HG02852 (cell line): Measurements from ENCODE around the gene ZNF541.
A peak's percentile ranks its signal among the peaks of the same experiment; 100 is the strongest.

ENCODE experiments used
- ATAC-seq: cut with Tn5 transposase; IDR thresholded peaks from one replicate; pipeline ENCODE4 v1.9.1; 2021; ENCODE audit warnings: mild to moderate bottlenecking, moderate library complexity; ENCODE audit not compliant: unreplicated experiment

Gene ZNF541, protein sequence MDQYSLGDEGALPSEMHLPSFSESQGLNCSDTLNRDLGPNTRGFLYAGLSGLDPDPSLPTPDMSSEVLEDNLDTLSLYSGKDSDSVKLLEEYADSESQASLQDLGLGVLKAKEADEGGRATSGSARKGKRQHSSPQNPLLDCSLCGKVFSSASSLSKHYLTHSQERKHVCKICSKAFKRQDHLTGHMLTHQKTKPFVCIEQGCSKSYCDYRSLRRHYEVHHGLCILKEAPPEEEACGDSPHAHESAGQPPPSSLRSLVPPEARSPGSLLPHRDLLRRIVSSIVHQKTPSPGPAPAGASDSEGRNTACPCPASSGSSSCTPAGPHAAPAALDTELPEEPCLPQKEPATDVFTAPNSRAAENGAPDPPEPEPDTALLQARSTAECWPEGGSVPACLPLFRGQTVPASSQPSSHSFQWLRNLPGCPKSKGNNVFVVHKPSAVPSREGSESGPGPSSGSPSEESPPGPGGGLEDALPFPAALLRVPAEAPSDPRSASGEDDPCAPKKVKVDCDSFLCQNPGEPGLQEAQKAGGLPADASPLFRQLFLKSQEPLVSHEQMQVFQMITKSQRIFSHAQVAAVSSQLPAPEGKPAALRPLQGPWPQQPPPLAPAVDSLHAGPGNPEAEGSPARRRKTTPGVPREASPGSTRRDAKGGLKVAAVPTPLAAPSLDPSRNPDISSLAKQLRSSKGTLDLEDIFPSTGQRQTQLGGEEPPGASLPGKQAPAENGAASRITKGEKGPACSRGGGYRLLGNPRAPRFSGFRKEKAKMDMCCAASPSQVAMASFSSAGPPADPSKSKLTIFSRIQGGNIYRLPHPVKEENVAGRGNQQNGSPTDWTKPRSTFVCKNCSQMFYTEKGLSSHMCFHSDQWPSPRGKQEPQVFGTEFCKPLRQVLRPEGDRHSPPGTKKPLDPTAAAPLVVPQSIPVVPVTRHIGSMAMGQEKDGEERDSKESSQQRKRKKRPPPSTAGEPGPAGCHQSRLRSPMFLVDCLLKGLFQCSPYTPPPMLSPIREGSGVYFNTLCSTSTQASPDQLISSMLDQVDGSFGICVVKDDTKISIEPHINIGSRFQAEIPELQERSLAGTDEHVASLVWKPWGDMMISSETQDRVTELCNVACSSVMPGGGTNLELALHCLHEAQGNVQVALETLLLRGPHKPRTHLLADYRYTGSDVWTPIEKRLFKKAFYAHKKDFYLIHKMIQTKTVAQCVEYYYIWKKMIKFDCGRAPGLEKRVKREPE (N-terminal part only)

DNA sequence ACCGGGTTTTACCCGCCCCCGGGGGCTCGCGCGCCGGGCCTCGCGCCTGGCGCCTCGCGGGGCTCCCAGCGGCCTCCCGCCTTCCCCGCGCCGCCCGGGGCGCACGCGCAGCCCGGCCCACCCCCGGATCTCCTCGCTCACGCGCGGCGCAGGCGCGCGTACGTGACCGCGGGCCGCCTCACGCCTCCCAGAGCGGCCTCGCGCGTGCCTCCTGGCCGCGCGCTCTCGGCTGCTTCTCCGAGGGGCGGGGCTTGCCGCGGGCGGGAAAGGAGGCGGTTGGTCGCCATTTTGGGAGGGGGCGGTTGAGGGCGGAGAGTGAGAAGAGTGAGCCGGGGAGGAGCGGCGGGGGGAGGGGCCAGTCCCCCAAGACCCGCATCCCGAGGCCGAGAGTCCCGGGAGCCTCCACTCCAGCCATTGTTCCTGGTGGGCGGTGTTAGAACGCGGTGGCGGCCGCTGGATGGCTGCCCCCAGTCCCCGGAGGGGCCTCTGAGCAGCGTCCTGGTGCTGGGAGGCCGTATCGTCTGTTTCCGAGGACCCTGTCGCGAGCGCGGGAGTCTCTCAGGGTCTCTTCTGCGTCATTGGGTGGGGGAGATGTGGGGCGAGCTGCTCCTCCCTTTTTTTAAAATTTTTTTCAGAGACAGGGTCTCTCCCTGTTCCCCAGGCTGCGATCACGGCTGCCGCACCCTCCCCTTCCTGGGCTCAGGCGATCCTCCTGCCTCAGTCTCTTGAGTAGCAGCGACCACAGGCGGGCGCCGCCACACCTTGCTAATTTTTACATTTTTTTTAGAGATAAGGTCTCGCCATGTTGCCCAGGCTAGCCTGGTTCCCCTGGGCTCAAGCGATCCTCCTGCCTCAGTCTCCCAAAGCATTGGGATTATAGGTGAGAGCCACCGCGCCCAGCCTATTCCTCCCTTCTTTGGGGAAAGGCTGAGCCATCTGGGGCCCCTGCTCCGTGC lies at the start of gene ZNF541:
Gene ZNF541 (minus strand): TSS at position 78 of the 956 bp plus-strand sequence. CDS start 17,292 bp downstream, outside the sequence.
- ATAC-seq, result no peak

DNA sequence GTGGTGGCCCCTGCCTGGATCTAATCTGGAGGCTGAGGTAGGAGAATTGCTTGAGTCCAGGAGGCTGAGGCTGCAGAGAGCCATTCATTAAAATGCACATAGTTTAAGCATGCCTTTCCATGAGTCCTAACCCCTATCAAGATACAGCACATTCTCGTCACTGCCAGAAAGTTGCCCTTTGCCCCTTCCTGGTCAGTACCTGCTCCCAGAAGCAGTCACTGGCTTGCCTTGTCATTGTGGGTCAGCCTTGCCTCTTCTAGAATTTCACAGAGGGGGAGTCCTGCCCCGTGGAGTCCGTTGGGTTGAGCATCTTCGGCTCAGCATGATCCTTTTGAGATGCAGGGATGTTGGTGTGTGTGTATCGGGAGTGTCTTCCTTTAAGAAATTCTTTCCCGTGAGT lies 46.8 kb upstream of the ZNF541 start:
- ATAC-seq, result no peak

DNA sequence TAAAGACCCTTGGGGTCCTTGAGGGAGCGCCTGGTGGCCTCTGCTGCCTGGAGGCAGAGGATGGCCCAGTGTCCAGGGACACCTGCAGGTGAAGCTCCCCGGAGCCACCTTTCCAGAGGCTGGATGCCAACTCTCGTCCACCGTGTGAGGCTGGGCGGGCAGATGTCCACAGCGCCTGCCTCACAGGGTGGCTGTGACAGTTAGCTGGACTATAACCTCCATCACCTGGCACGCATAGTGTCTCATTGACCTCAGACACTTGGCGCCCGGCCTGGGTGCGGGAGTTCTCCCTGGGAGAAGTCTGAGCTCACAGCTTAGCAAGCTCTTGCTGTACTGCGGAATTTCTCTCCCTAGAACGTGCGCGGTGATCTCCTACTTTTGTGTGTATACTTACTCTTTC lies 45.8 kb upstream of the ZNF541 start:
- no peak for ATAC-seq

DNA sequence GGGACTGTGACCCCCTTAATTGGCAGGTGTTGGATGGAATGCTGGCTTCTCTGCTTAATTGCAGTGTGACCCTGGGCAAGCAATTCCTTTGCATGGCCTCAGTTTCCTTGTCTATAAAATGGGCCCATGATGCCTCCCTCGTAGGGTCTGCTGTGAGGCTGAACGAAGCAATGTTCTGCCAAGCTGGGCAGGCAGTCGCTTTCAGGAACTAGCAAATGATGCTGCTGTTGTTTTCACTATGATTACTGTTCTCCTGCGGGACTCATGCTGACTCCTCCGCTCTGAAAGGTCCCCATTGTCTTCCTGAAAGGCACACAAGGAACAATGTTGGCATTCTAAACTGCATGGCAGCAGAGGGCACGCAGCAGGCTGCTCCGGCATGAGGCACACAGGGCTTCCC lies 42.8 kb upstream of the ZNF541 start:
- ATAC-seq, result no peak

DNA sequence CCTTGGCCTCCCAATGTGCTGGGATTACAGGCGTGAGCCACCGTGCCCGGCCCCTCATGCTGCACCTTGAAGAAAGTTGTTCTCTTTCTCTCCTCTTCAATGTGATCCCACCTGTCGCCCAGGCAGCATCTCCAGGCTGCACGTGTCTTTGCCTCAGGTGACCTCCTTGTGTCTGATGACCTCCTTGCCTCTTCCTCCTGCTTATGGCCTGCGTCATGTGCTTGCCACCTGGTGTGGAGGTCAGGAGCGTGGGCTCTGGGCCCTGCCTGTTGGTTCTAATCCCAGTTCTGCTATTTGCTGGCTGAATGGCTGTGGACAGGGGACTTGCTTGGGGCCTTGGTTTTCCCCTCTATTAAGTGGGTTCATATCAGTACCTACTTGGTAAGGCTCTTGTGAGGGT lies 42.3 kb upstream of the ZNF541 start:
- ATAC-seq, result no peak

DNA sequence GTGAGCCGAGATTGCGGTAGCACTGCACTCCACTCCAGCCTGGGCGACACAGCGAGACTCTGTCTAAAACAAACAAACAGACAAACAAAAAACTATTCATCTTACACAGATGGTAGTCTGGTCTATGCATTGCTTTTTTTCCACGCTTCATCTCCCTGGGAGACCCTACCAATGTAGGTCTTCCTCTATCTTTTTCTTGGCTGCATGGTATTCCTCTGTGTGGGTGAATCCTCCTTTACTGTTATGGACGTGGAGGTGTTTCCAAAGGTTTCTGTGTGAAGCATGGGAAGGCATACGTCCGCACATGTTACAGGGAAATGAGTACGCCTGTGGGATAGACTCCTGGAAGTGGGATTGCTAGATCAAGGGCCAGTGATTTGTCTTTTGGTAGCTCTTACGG lies 41.6 kb upstream of the ZNF541 start:
- no peak for ATAC-seq

DNA sequence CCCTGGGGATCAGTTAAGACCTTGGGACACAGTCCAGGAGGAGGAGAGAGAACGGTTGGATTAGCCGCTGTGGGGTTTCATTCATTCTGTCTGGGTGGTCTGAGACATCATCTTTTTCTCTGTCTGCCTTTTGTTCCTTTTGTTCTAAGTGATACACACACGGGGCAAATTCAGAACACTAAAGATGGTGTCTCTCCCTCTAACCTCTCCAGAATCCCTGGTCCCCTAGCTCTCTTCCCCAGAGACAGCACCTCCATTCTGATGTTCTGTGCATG lies 41.0 kb upstream of the ZNF541 start:
- ATAC-seq, result no peak

DNA sequence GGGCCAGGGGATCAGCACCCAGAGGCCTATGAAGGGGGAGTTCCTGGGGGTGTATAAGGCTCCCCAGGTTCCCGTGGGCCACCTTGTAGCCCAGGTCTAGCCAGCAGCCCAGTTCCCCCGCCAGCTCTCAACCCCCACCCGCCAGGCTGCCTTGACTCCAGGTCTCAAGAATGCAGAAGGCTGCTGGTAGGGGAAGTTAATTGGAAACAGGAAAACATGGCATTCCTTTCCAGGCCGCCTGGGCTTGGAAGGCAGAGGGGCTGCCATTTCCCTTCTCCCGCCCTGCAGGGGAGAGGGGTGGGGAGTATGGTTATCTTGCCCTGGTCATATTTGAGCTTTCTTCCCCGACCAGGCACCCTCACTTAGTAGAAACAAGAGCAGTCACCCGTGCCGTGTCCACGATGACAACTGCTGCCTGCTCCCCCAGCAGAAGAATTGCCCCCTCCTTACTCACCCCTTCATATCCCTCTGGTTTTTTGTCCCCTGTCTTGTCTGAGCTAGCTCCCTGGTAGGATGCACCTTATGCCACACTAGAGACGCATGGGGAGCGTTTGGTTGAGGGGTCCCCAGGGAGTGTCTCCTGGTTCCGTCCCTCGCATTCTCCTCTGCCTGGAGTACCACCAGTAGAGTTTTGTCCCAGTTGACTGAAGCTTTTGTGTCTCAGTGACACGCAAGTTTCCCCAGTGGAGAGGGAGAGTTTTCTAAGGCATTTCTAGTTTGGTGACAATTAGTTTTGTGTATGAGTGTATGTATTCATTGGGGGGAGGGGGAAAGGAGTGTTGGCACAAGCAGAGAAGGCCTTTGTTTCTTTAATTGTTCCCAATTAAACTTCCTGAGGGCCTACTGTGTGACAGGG lies 40.4 kb upstream of the ZNF541 start:
- ATAC-seq, result no peak

DNA sequence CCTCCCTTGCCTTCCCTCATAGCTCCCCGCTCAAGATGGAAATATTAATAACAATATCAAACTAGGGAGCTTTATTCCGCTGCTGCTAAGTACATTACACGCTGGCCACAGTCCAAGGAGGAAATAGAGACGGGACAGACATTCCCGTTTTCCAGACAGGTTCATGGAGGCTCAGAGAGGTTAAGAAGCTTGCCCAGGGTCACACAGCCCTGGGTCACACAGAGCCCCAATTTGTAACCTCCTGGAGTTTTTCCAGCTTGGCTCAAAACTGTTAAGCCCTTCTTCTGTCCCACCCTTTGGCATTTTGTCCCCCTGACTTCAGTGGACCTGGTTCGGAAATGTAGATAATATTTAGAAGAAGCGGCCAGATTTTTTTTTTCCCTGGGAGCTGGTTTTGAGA lies 38.0 kb upstream of the ZNF541 start:
- no peak for ATAC-seq

DNA sequence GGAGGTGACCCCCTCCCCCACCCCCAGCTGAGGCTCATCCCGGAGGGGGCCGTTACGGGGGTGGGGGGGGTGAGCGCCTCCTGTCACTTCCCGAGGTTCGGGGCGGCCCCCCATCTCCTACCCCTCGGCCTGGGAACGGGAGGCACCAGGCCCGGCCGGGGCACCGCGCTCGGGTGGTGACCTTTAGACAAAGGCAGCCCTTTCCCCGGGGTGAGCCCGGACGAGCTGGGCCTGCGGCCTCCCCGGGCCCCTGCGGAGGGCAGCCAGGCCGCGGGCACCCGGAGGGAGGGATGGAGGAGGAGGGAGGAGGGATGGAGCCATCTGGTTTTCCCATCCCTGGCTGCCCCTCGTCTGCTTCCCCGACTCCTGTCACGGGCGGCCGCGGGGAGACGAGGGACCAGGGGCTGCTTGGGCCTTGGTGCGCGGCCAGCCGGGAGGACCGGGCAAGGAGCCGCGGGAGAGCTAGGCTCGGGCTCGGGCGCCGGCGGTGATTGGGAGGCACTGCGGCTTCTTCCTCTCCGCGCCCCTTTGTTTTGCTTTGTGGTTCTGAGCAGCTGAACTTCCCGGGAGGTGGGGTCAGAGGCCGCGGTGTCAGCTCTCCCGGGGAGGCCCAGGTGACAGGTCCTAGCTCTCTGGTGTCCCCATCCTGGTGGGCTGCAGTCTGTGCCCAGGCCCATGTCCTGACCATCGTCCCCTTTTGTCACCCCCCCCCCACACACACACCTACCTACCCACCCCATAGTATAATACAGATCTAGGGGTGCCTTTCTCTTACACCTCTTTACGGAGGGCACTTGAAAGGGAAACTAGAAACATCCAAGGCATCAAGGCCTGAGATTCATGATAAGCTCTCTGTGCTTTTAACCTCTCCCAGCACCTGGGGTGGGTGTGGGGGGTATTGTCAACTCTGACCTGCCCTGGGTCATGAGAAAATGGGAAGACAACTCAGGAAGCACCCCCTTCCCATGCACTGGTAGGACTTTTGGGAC lies 37.3 kb upstream of the ZNF541 start:
- no peak for ATAC-seq

DNA sequence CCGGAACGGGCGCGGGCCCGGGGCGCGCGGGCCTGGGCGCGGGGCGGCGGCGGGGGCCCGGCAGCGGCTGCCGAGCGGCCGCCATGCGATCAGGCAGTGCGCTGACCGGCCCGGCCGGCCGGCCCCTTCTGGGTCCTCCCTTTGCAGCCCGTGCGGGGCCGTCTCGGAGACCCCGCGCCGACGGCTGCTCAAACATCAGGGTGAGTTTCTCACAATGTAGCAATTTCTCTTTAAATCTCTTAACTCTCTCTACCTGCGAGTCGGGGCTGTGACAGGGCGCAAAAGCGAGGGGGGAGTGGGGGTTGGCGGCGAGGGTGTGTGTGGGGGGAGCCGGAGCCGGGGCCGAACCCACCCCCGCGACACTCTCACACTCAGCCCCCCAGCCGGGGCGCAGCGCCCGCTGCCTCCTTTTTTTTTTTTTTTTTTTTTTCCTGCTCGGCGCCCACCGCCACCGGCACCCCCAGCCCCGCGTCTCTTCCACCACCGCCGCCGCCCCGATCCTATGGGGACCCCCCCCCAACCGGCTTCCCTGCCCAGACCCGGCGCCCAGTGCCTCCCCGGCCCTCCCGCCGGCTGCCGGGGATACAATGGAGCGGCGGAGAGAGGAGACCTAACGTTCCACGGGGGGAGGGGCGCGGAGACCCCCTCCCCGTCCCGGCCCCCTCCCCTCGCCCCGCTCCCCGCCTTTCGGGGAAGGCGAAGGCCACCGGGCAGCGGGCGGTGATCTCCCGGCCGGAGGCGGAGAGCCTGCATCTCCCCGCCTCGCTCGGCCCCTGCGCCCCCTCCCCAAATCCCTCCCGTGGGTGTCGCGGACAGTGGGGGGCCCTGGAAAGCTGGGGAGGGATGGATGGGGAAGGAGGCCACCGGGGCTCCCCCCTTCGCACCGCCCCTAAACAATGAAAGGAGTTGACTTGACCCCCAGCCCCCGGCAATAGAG lies 36.3 kb upstream of the ZNF541 start, which contains the start of gene BICRA:
Gene BICRA (plus strand): TSS at position 166 of the 937 bp plus-strand sequence. CDS start 64,441 bp downstream, outside the sequence.
- ATAC-seq, result peak; percentile 43

DNA sequence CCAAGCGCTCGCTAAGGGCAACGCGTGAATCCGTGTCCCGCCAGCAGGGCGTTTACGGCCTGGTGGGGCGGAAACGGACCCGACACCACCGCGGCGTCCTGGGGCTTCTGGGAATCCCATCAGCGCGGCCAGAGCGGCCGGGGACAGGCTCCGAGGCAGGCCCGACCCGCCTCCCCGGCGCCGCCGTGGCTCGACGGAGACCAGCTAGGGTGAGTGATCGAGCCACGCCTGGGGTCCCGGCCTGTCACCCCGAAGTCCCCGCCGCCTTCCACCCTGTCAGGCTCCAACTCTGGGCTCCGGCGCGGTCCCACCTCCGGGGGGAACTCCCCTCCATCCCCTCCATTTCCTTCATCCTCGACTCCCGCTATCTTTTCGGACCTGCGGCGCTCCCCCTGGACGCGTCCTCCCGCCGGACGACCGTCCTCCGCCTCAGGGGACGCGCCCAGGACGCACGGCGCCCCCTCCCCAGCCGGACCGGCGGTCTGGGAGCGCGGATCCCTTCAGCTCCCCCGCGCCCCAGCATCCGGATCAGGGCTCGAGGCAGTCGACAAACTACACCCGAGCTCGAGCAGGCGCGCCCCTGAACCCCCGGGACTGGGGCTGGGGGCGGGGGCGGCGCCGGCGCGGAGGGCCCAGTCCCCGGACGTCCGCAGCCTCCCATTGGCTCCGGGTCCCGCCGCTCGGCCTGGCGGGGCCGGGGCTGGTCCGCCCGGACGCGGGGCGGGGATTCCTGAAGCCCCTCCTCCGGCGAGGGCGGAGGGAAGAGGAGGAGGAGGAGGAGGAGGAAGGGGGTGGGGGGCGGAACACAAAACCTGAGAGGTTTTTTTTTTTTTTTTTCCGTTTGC lies 35.3 kb upstream of the ZNF541 start:
- peak; percentile 73 for ATAC-seq

DNA sequence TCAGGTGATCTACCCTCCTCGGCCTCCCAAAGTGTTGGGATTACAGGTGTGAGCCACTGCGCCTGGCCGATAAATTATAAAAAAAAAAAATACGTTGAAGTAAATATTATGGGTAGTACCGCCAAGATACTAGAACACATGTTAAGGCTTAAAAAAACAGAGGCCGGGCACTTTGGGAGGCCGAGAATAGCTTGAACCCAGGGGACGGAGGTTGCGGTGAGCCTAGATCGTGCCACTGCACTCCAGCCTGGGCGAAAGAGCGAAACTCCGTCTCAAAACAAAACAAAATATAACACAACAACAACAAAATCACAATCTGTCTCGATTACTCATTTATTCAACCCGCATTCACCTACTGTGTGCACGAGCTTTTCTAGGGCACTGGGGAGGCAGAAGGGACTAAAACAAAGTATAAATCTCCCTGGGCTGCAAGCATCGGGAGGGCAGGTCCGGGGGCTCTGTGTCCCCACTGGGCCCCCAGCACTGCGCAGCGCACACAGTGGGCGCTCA lies 34.7 kb upstream of the ZNF541 start:
- no peak for ATAC-seq

DNA sequence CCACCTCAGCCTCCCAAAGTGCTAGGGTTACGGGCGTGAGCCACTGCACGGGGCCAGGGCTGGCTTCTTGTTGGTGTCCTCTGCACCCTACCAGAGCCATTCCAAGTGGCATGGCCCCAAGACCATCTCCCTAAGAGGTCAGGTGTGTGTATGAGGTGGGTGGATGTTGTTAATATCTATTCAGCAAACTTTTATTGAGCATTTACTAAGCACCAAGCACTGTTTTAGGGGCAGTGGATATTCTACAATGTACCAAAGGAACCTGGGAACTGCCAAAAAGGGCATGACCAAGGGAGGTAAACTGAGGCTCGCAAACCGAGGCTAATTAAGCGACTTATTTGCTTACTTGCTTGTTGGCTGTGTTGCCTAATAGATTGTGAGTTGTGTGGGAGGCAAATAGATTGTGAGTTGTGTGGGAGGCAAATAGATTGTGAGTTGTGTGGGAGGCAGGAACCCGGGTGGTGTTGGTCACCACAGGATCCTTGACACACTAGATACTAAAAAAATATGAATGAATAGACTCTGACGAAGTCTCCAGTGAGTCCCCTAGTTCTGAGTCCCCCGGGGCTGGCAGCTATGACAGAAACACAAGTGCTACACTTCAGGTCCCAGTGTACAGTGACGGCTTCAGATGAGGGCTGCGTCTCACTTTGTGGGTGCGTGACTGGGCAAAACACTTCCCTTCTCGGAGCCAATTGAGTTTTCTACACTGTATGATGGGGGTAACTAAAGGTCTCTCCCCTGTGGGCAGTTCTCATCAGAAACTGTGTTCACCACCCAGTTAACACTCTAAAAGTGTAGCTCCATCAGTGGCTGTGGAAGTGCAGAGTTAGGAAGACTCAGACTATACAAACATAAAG lies 31.0 kb upstream of the ZNF541 start:
- no peak for ATAC-seq
